Uterus (tissue), 2 donors: ENCODE measurements around the gene EWSR1.

Experiments
- POLR2A ChIP-seq, 2 donors: fragments of 450-650 bp; IDR thresholded peaks; one replicate each; pipeline ENCODE4 v1.6.1; 2016; ENCODE audit warnings: antibody characterized with exemption in 2 of 2, mild to moderate bottlenecking in 1 of 2, moderate library complexity in 1 of 2
- TF ChIP-seq, protein P1 (sequence below), 4 experiments: fragments of 200-600 bp in 2 of 4; fragments of 450-650 bp in 2 of 4; sonication (generic) in 2 of 4; IDR thresholded peaks; one replicate each; pipeline ENCODE4 v1.5.1; 2016 to 2019; ENCODE audit warnings: antibody characterized with exemption in 4 of 4, mild to moderate bottlenecking in 2 of 4, moderate library complexity in 1 of 4

GRCh38 chr22:29331658-29332300 is 63.7 kb downstream of the EWSR1 start:
- TF ChIP-seq, protein P1, sequence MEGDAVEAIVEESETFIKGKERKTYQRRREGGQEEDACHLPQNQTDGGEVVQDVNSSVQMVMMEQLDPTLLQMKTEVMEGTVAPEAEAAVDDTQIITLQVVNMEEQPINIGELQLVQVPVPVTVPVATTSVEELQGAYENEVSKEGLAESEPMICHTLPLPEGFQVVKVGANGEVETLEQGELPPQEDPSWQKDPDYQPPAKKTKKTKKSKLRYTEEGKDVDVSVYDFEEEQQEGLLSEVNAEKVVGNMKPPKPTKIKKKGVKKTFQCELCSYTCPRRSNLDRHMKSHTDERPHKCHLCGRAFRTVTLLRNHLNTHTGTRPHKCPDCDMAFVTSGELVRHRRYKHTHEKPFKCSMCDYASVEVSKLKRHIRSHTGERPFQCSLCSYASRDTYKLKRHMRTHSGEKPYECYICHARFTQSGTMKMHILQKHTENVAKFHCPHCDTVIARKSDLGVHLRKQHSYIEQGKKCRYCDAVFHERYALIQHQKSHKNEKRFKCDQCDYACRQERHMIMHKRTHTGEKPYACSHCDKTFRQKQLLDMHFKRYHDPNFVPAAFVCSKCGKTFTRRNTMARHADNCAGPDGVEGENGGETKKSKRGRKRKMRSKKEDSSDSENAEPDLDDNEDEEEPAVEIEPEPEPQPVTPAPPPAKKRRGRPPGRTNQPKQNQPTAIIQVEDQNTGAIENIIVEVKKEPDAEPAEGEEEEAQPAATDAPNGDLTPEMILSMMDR (IDR thresholded peaks at IDR 0.05): no peak
- no peak for TF ChIP-seq POLR2A (IDR thresholded peaks at IDR 0.05)
